Panc1 (cell line): Measurements from ENCODE around the gene RCOR2. TPM values are rescaled to one million over a fixed set of nuclear protein-coding genes. Genes with fewer than 3 reads are reported as not detected.

ENCODE experiments used
- ATAC-seq: fragments of 200-7000 bp; cut with Tn5 transposase; 2 replicates; pipeline ENCODE4 v1.9.1; 2020; ENCODE audit warnings: mild to moderate bottlenecking, moderate library complexity
- BruUV-seq: library from RNA; stranded (reverse); fragments of 400-500 nt; replicated peaks from 2 replicates; lab custom pipeline; 2021; lab: Mats Ljungman, UMichigan
- CTCF ChIA-PET: fragments of 300-600 bp; sonication (Branson Sonifier 250); formaldehyde crosslinking; loops from one replicate; lab custom pipeline; 2022; ENCODE audit warnings: antibody characterized with exemption; lab: Charles Lee
- POLR2A ChIA-PET: fragments of 300-600 bp; sonication (Branson Sonifier 250); formaldehyde crosslinking; loops from one replicate; lab custom pipeline; 2022; ENCODE audit warnings: antibody characterized with exemption; lab: Charles Lee
- DNase-seq: peaks from one replicate; pipeline ENCODE4 v3.0.0-alpha.2; 2010; ENCODE audit warnings: low read depth, low spot score
- H3K27ac ChIP-seq: 2 replicates; pipeline ENCODE4 v1.5.1; 2011; ENCODE audit warnings: mild to moderate bottlenecking, low read length, inconsistent platforms
- H3K27me3 ChIP-seq: fragments of 200-500 bp; sonication (Bioruptor generic); 2 replicates; pipeline ENCODE4 v1.6.0; 2014; ENCODE audit warnings: low read length, inconsistent platforms; ENCODE audit not compliant: control insufficient read depth, insufficient read depth
- H3K36me3 ChIP-seq: fragments of 200-500 bp; sonication (Bioruptor generic); 2 replicates; pipeline ENCODE4 v1.5.1; 2014; ENCODE audit warnings: inconsistent platforms, mild to moderate bottlenecking, low read length, moderate library complexity; ENCODE audit not compliant: control insufficient read depth, insufficient read depth
- H3K4me1 ChIP-seq: 2 replicates; pipeline ENCODE4 v1.5.1; 2011; ENCODE audit warnings: inconsistent platforms, mild to moderate bottlenecking, low read length, moderate library complexity; ENCODE audit not compliant: control insufficient read depth, insufficient read depth
- H3K4me3 ChIP-seq, 2 experiments: 2 replicates each; pipeline ENCODE4 v1.5.1; 2011 to 2012; ENCODE audit warnings: low read depth in 2 of 2, low read length in 2 of 2, mild to moderate bottlenecking in 2 of 2, inconsistent platforms in 1 of 2, moderate library complexity in 1 of 2
- H3K9me3 ChIP-seq: fragments of 200-500 bp; sonication (Bioruptor generic); 2 replicates; pipeline ENCODE4 v1.5.1; 2014; ENCODE audit warnings: low read depth, mild to moderate bottlenecking, inconsistent platforms, low read length, moderate library complexity; ENCODE audit not compliant: control insufficient read depth, insufficient read depth
- POLR2AphosphoS5 ChIP-seq: IDR thresholded peaks from 2 replicates; pipeline ENCODE4 v1.6.1; 2012; ENCODE audit warnings: mild to moderate bottlenecking, low read depth, low read length, moderate library complexity
- SIN3A ChIP-seq: IDR thresholded peaks from 2 replicates; pipeline ENCODE4 v1.6.1; 2012; ENCODE audit warnings: low read depth, mild to moderate bottlenecking, low read length, moderate library complexity, borderline replicate concordance; ENCODE audit not compliant: insufficient read depth
- TCF7L2 ChIP-seq: IDR thresholded peaks from 2 replicates; pipeline ENCODE4 v1.6.1; 2011; ENCODE audit warnings: mild to moderate bottlenecking, low read depth, low read length, inconsistent platforms
- in situ Hi-C: cut with HindIII; loops from 2 replicates; pipeline ENCODE4 v1.10.0; 2016; ENCODE audit warnings: low sequenced_read_pairs, low pct_unique_long_range_greater_than_20kb
- intact Hi-C: fragments of 100-400 bp; cut with micrococcal nuclease; formaldehyde crosslinking; loops from one replicate; pipeline ENCODE4 v1.10.0; 2022; ENCODE audit not compliant: unreplicated experiment
- total RNA-seq: library from RNA; stranded (reverse); gene quantifications from one replicate; pipeline ENCODE4 v1.2.1, GENCODE V29; 2021; ENCODE audit not compliant: unreplicated experiment
- TF ChIP-seq, protein P1 (sequence below), 2 experiments: IDR thresholded peaks; 2 replicates each; pipeline ENCODE4 v1.6.1; 2011 to 2012; ENCODE audit warnings: low read depth in 2 of 2, control low read depth in 1 of 2, low read length in 1 of 2, mild to moderate bottlenecking in 1 of 2, moderate library complexity in 1 of 2; ENCODE audit not compliant: insufficient read depth in 1 of 2
- TF ChIP-seq, protein P2 (sequence below): fragments of 450-650 bp; IDR thresholded peaks from 2 replicates; pipeline ENCODE4 v1.5.1; 2017; ENCODE audit warnings: mild to moderate bottlenecking

Gene RCOR2
- total RNA-seq, 1 experiment from 2014 or later = 10.2 TPM

DNA sequence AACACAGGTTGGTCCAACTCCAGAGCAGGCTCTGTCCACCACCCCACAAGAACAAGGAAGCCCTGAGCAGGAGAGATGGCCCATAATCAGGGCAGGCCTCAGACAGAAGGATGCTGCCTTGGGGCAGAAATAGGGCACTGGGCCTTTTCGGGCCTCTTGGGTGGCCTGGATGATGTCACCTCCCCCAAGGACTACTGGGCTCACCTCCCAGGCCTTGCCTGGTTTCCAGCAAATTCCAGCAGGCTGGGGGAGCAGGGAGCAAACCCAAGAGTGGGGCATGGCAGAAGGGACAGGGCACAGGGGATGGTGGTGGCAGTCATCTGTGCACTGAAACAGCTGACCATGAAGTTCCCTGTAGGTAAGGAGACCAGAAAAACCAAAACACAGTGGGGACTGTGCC is 16.5 kb upstream of the RCOR2 start:
- ChIA-PET POLR2A (no interaction called here), CTCF (no interaction called here)
- no peaks in the 10 kb centered on the region for H3K27me3 ChIP-seq
- peaks cover 2% of the 10 kb centered on the region; the same call in 1 of the 2 replicates for H3K4me1 ChIP-seq
- H3K9me3 ChIP-seq = no peaks in the 10 kb centered on the region
- no peaks in the 10 kb centered on the region for H3K36me3 ChIP-seq
- ATAC-seq = no peak
- BruUV-seq = no TSS peak
- intact Hi-C loops = no loop called here
- TF ChIP-seq, protein P1, sequence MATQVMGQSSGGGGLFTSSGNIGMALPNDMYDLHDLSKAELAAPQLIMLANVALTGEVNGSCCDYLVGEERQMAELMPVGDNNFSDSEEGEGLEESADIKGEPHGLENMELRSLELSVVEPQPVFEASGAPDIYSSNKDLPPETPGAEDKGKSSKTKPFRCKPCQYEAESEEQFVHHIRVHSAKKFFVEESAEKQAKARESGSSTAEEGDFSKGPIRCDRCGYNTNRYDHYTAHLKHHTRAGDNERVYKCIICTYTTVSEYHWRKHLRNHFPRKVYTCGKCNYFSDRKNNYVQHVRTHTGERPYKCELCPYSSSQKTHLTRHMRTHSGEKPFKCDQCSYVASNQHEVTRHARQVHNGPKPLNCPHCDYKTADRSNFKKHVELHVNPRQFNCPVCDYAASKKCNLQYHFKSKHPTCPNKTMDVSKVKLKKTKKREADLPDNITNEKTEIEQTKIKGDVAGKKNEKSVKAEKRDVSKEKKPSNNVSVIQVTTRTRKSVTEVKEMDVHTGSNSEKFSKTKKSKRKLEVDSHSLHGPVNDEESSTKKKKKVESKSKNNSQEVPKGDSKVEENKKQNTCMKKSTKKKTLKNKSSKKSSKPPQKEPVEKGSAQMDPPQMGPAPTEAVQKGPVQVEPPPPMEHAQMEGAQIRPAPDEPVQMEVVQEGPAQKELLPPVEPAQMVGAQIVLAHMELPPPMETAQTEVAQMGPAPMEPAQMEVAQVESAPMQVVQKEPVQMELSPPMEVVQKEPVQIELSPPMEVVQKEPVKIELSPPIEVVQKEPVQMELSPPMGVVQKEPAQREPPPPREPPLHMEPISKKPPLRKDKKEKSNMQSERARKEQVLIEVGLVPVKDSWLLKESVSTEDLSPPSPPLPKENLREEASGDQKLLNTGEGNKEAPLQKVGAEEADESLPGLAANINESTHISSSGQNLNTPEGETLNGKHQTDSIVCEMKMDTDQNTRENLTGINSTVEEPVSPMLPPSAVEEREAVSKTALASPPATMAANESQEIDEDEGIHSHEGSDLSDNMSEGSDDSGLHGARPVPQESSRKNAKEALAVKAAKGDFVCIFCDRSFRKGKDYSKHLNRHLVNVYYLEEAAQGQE (IDR thresholded peaks at IDR 0.05; ENCODE audit: insufficient read depth in 1 of 2, low read depth in 2 of 2, low read length in 1 of 2) = no peak
- no peak for TF ChIP-seq SIN3A
- no peak for TF ChIP-seq TCF7L2
- no peak overlapping the region for H3K4me3 ChIP-seq
- no peak for DNase-seq
- no peak overlapping the region for H3K27ac ChIP-seq
- in situ Hi-C loops = no loop called here

DNA sequence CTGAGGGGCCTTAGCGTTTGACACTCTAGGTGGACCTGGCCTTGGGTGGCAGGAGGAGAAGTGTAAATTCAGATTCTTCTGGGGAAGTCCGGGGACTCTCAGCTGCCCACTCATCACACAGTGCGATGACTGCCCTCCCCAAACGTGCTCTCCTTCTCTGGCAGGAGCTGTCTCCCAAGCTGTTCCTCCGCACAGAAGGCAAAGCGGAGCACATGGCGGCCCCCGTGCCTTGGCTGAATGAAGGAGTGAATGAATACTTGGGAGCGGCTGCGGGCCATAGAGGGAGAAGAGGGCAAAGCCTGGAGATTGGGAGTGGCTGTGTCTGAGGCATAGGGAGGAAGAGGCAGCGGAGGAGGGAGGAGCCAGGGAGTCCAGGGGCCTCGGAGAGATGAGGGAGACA is 14.9 kb upstream of the RCOR2 start:
- no peak overlapping the region for H3K4me3 ChIP-seq
- H3K36me3 ChIP-seq = no peaks in the 10 kb centered on the region
- TF ChIP-seq, protein P2, sequence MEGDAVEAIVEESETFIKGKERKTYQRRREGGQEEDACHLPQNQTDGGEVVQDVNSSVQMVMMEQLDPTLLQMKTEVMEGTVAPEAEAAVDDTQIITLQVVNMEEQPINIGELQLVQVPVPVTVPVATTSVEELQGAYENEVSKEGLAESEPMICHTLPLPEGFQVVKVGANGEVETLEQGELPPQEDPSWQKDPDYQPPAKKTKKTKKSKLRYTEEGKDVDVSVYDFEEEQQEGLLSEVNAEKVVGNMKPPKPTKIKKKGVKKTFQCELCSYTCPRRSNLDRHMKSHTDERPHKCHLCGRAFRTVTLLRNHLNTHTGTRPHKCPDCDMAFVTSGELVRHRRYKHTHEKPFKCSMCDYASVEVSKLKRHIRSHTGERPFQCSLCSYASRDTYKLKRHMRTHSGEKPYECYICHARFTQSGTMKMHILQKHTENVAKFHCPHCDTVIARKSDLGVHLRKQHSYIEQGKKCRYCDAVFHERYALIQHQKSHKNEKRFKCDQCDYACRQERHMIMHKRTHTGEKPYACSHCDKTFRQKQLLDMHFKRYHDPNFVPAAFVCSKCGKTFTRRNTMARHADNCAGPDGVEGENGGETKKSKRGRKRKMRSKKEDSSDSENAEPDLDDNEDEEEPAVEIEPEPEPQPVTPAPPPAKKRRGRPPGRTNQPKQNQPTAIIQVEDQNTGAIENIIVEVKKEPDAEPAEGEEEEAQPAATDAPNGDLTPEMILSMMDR = no peak
- TF ChIP-seq TCF7L2 (no peak), SIN3A (no peak), POLR2AphosphoS5 (no peak)
- TF ChIP-seq, protein P1 (IDR thresholded peaks at IDR 0.05; ENCODE audit: insufficient read depth in 1 of 2, low read depth in 2 of 2, low read length in 1 of 2) = no peak
- DNase-seq (no peak), ATAC-seq (no peak)
- no TSS peak for BruUV-seq
- no peaks in the 10 kb centered on the region for H3K27me3 ChIP-seq
- no peak overlapping the region for H3K27ac ChIP-seq
- CTCF ChIA-PET = interaction anchor here (0.7 to 1.1 kb wide), 2 partner anchors 94 to 187 kb away, joined by 4 to 7 read pairs; no protein-coding TSS in a partner anchor
- intact Hi-C loops = no loop called here
- POLR2A ChIA-PET = no interaction called here
- no peaks in the 10 kb centered on the region for H3K4me1 ChIP-seq
- in situ Hi-C loops = no loop called here
- no peaks in the 10 kb centered on the region for H3K9me3 ChIP-seq
